Fibroblast of skin of right biceps (primary cell): Measurements from ENCODE around the gene NOTCH2.

Experiments
- DNase-seq: peaks from one replicate; pipeline ENCODE4 v3.0.0-alpha.2; 2013

Gene NOTCH2

DNA sequence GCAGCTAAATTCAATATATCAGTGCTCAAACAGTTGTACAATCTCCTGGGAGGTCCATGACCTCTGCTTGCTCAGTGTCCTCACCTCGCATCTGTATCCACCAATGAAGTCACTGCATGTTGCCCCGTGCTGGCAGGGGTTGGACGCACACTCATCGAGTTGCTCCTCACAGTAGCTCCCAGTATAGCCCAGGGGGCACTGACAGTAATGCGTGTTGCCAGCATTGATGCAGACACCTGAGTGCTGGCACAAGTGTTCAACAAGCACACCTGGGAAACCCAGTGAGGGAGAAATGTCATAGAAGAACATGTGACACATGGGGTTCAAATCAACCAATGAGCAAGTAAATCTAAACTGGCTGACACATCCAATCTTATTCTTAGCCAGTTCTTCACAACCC, 132.3 kb downstream of the NOTCH2 start:
- DNase-seq, result no peak

DNA sequence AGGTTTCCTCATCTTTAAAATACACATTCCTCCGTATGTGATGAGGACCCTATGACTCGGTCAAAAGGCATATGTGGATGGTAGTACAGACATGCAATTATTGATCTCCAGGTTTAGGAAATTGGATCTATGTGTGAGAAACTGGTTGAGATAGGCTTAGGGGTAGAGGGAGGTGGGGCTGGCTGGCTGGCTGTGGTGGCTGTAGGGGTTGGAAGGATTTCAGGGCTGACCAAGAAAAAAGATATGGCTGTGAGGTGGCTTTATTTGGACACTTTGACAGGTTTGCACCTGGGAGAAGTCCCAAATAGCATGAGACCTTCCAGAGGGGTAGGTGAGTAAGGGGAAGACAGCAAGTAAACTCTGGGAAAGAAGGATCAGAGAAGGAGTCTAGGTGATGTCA, 133.5 kb downstream of the NOTCH2 start:
- DNase-seq, result no peak

DNA sequence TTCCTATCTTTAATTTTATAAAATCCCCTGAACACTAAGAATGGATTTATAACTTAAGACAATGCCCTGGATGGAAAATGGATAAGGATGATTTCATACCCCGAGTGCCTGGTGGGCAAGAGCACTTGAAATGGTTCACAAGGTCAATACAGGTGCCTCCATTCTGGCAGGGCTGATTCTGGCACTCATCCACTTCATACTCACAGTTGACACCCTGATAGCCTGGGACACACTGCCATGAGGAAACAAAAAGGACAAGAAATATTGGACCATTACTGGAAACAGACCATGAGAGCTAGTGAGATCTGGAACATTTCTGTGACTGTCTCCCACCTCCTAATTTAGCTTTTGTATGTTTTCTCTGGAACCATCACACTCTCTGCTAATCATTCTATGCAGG, 134.1 kb downstream of the NOTCH2 start:
- no peak for DNase-seq

DNA sequence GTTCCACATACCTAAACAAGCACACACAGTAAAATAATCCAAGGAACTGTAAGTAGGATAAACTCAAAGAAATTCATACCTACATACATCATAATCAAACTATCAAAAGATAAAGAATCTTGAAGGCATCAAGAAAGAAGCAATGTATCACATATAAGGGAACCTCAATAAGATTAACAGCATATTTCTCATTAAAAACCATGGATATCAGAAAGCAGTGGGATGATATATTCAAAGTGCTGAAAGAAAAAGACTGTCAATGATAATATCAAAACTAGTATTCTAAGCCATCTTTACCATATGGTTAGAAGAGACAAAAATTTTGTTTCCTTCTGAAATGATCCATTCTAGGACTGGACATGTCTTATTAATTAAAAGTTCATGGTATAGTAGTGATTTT, 136.1 kb downstream of the NOTCH2 start:
- DNase-seq, result no peak

DNA sequence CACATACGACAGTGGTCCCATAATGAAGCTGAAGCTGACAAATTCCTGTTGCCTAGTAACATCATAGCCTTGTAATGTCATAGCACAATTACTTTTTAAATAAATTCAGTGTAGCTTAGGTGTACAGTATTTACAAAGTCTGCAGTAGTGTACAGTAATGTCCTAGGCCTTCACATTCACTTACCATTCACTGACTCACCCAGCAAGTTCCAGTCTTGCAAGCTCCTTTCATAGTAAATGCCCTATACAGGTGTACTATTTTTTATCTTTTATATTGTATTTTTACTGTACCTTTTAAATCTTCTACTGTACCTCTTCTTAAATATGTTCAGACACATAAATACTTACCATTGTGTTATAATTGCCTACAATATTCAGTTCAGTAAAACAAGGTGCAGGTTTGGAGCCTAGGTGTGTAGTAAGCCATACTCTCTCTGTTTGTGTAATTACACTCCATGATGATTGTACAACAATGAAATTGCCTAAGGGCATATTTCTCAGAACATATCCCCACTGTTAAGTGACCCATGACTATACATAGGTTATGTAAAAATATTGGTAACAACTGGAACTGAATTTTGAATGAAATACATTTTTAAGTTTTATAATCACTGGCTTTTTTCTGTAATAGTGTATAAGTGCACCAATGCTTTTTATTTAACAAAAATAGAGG, 139.7 kb downstream of the NOTCH2 start:
- DNase-seq, result no peak

DNA sequence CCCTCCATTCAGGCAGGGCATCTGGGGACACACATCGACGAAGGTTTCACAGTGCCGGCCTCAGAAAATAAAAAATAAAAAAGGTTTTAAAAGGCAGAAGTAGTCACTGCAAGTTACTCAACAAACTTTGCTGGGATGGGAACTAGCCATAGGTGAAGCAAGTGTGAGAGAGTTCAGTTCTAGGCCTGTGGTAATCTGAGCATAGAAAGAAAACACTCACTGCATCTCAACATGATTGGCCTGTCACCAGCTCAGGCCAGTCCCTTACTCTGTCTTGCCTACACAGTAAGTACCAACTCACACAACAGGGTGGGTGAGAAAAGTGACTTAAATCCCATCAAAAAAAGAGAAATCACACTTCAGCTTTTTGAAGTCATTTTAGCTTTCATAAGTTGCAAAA, 142.9 kb downstream of the NOTCH2 start:
- no peak for DNase-seq

DNA sequence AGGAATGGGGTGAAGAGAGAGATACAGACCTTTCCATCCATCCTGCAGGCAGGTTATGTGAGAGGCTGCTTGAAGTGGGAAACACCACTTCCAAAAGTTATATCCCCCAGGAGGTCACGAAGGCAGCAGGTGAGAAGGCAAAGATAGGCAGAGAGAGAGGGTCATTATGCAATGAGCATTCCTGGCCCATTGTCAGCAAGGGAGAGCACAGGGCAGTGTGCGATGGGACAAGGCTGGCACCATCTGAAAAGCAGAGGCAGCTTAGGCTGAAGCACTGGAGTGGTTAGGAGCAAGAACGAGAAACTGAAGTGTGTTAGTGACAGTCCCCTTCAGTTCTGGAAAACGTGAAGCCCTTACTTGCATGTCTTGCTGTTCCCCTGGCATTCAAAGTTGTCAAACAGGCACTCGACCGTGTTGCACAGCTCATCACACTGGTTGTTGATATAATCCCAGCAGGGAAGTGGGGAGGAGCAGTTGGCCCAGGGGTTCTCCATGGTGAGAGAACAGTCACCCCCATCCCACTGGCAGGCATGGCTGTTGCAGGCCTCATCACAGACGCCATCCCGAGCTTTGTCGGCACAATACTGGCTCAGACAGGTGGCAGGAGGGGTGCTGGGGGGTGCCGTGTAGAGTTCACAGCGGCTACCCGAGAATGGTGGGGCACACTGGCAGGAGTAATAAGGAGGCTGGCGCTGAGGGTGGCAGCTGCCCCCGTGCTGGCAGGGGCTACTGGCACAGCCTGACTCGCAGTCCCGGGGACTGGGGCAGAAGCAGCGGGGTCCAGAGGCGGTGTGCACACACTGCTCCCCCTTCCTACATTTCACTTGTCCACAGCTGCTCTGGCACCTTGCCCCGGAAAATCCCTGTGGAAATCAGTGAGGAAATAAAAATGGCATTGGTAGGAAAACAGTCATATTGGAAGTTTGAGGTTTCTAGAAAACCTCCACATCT, 144.2 kb downstream of the NOTCH2 start:
- no peak for DNase-seq

DNA sequence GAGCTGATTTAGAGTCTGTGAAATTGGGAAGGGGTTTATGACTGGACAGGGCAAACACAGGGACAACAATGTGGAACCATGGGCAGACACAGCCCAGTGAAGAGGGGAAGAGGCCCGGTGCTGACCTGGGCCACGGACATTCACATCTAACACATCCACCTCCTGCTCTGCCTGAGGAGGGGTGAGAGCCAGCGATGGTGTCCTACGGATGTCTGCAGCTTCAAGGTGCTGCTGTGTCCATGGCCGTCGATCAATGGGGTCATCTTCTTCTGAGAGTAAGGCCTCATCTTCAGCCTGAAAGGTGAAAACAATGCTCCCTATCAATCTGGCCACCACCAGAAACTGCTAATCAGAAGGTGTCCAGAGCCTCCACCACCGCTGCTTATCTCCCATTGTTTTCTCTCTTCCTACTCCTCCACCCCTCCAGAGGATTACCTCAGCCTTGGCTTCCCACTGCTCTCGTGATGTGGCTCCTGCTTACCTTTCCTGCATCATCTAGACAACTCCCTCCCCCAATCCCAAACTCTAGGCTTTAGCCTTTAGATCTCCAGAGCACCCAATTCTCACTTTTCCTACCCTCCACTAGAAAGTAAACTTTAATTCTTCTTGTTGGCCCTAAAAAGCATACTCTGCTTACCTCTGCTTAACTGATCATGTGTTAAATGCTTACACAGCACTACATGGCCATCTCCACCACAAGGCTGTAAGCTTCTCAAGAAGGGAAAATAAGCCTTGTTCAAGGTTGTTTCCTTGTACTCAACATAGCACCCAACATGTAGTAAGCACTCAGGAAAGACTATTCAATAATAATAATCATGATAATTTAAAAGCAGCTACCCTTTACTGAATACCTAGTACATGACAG, 149.1 kb downstream of the NOTCH2 start:
- no peak for DNase-seq

DNA sequence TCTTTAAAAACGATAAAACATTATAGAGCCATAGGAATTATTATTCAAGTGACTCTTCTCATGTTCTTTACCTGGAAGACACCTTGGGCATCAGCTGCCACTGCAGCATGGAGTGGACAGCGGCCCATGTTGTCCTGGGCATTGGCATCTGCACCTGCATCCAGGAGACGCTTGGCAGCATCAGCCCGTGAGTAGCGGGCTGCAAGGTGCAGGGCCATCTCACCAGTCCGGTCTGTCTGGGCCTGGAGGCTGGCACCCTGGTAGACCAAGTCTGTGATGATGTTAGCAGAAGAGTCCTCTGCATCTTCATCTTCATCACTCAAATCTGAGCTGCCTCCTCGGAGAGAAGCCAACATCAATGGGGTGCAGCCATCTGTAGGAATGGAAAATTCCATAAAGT, 150.2 kb downstream of the NOTCH2 start:
- DNase-seq, result no peak

DNA sequence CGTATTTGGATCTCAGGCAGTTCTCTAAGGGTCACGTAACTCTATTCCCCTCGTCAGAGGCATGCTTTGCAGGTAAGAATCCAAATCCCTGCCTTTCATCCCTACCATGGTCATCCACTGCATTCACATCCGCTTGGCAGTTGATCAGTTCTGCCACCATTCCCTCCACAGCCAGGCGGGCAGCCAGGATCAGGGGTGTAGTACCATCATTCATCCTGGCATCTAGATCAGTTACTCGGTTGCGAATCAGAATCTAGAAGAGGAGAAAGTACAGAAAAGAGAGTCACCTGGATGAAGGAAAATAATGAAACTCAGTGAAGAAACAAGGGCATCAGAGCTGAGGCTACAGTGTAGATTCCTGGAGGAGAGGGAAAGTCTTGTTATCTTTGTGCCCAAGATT, 151.2 kb downstream of the NOTCH2 start:
- DNase-seq, result no peak

DNA sequence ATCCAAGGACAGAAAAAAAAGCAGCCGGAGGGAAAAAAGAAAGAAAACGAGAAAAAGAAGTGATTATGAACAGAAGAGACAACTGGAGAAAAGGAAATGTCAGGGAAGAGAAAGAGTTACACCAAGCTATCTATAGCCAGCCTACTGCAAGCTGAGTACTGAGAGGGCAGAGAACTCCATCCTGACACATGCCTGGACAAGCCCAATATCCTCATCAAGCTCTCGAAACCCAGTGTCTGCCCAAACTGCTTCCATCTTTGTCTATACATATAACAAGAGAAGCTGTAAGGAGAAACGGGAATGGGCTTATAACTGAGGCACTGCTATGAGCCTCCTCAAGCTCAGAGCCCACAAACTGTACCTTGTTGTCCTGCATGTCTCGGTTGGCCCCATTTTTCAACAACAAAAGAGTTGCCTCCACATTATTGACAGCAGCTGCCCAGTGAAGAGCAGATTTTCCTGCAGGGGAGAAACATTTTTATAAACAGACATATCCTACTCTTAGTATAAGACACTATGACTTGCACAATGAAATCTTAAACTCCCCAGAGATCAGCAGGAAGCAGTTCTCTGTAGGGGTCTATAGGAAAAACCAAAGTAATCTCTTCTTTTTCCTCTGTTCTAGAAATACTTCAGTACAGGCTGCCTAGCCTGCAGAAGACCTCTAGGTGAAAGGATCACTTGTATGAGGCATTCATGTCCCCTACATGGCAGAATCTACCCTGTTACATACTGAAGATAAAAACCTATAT, 152.0 kb downstream of the NOTCH2 start:
- no peak for DNase-seq

DNA sequence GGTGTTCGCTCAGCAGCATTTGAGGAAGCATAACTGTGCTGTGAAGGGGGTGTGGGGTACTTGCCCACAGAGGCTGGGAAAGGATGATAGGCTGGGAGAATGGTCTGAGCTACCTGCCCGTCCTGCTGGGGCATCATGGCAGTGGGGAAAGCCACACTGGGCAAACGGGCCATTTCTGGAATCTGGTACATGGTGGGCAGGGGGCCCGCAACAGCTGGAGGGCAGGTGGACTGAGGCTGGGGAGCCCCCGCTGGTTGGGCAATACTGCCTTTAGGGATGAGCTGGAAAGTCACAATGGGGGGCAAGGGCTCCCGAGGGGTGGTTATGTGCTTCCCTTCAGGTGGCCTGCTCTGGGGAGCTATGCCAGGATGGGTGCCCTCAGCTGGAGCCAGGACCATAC, 153.9 kb downstream of the NOTCH2 start:
- DNase-seq, result no peak

DNA sequence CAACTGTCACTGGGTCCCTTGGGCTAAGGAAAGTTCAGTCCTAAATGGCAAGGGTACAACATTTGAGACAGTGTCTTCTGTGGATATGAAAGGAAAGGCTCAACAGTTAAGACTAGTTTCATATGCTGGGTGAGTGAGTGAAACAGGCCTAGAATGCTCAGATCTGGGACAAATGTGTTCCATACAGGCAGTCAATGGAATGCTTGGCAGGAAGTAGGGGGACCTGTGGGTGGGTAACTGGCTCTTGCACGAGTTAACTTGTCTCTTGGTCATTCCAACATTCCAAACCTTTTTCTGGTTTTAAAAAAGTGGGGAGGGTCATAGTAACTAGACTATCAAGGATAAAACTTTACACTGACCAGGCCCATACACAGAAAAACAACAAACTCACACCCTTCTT, 155.4 kb downstream of the NOTCH2 start:
- peak; percentile 13 for DNase-seq

DNA sequence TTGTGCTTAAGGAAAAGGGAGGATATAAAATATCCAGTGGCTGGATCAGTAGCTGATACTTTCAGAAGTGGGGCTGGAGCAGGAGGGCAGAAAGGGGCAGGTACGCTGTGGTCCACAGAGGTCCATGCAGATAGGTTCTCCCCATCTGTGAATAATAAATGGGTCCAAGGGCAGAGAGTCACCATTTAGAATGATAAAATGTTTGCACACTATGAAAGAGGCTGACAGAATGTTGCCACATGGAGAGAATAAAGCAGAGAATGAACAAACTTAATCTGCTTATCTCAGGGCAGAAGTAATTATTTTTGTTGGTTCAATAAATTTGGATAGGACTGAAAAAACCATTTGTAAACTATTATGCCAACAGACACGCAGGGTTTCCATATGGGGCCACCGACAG, 156.5 kb downstream of the NOTCH2 start:
- no peak for DNase-seq

DNA sequence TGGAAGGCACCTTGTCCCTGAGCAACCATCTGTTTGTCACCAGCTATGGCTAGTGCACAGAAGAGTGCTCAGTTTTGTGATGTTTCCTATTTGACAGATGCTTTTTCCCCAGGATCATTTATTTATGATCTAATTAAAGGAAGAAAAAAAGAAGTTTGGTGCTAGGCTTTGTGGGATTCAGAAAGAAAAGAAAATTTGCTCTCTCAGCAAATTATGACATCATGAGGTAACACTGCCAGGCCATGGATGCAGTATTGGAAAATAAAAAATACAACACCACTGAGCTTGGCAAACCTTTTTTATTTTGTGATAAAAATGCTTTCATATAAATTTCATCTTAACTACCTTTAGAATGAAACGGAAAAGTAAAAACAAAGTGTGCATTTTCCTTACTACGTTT, 157.7 kb downstream of the NOTCH2 start:
- DNase-seq, result no peak

DNA sequence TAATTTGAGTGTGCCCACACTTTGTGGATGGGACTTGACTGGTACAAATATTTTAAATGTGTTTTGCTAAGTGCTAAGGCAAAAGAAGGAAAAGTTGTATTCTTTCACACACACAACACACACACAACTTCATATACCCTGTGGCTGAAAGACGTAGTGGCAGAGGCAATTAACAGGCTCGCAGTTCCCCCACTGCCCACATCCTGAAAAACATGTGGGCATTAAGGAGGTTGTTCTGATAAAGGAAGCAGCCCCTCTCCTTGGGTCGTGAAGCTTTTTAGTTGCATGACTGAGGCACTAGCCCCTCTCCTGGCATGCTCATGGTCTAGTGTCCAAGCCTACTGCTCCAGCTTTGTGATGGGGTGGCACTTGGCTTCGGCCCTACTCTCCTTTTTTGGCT, 158.8 kb downstream of the NOTCH2 start:
- DNase-seq, result no peak

DNA sequence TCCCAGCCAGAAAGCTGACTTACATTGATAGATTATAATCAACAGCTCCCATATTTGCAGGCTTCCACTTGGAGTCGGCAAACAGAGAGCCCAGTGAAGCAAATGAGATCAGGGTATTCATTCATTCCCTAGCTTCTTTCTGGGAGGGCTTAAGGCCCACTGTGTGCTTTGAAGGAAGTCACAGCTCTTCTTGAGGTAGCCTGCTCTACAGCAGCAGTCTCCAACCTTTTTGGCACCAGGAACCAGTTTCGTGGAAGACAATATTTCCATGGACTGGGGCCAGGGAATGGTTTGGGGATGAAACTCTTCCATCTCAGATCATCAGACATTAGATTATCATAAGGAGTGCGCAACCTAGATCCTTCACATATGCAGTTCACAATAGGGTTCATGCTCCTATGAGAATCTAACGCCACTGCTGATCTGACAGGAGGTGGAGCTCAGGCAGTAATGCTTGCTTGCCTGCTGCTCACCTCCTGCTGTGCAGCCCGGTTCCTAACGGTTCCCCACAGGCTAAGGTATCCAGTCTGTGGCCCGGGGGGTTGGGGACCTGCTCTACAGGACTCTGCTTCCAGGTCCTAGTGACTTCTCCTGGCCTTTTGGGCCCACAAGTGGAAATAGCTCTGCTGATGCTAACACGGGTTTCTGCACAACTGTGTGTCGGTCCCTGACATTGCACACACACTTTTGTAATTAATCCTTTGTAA, 159.4 kb downstream of the NOTCH2 start:
- DNase-seq, result no peak

DNA sequence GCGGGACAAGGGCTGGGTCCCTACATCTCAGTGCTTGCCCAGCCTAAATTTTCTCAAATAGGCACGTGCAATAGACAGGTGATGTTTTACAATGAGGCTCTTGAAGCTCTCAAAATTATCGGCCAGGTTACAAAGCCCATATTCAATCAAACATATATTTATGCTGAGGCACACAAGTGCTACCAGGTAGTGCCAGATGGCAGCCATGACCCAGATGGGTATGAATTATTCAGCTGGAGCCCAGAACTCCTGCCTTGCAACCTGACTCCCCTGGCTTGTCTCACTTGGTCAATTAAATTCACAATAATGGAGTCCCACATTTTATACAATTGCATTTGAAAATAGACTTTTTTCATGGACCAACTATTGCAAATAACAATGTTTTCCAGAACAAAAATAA, 160.8 kb downstream of the NOTCH2 start:
- no peak for DNase-seq

DNA sequence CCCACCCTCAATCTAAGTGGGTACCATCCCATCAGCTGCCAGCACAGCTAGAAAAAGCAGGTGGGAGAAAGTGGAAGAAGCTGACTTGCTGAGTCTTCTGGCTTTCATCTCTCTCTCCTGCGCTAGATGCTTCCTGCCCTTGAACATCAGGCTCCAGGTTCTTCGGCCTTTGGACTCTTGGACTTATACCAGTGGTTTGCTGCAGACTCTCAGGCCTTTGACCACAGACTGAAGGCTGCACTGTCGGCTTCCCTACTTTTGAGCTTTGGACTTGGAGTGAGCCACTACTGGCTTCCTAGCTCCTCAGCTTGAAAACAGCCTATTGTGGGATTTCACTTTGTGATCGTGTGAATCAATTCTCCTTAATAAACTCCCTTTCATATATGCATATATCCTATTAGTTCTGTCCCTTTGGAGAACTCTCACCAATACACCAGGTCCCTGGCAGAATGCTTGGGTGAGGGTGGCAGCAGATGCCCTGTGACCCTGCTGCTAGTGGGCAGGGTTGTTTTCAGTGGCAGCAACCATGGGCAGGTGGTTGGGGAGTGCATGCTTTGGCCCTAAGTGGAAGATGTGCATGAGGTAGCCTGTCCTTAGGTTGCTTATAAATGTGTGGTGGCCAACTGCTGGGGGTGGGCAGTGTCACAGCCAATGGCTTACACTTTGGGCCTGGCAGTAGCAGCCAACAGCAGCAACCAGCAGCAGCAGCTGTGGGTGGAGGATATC, 162.4 kb downstream of the NOTCH2 start:
- DNase-seq, result no peak

DNA sequence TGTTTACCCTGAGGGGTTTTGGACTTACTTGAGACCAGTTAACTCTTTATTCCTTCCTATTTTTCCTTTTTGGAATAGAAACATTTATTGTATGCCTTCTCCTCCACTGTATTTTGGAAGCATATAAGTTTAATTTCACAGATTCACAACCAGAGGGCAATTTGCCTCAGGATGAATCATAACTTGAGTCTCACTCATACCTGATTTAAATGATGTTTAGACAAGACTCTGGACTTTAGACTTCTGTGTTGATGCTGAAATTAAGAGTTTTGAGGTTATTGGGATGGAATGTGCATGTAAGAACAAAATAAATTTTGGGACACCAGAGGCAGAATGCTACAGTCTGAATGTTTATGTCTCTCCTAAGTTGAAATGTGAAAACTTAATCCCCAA, 166.0 kb downstream of the NOTCH2 start:
- peak; percentile 14 for DNase-seq

DNA sequence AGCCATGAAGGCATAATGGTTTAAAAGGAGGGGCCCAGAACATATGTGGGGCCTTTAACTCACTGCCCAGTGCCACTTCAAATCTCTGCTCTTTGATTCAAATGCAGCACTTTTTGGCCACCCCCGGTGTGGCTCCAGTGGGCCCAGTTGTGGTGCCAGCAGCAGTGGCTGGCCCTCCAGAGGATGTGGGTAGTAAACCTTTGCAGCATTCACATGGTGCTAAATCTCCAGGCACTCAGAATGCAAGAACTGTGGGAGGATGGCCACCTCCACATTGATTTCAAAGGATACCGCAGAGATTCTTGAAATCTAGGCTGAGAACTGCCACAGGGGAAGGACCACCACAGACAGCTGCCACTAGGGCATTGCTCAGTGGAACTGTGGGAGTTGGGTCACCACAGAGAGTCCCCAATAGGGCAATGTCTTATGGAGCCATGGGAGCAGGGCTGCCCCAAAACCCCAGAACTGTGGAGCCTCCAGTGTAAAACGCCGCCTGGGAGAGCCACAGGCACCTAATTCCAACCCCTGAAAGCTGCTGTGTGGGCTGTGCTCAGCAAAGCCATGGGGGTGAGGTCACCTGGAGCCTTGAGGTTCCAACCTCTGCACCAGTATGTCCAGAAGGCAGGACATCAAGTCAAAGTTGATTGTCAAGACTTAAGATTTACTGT, 166.6 kb downstream of the NOTCH2 start:
- DNase-seq, result no peak
